Left ventricle myocardium inferior (tissue), 1 donor: ENCODE measurements around the gene ZNF785. TPM values are rescaled to one million over a fixed set of nuclear protein-coding genes. Genes with fewer than 3 reads are reported as not detected.
A peak's percentile ranks its signal among the peaks of the same experiment; 100 is the strongest.

Experiments
- DNase-seq: peaks from one replicate; pipeline ENCODE4 v3.0.0-alpha.2; 2020
- H3K27ac ChIP-seq: fragments of 200-600 bp; replicated peaks from 2 replicates; pipeline ENCODE4 v1.8.0; 2021
- H3K27me3 ChIP-seq: fragments of 200-600 bp; 2 replicates; pipeline ENCODE4 v1.8.0; 2021; ENCODE audit warnings: low read depth
- H3K36me3 ChIP-seq: fragments of 200-600 bp; 2 replicates; pipeline ENCODE4 v1.8.0; 2021
- H3K4me1 ChIP-seq: fragments of 200-600 bp; 2 replicates; pipeline ENCODE4 v1.8.0; 2021
- H3K4me3 ChIP-seq: fragments of 200-600 bp; 2 replicates; pipeline ENCODE4 v1.8.0; 2021; ENCODE audit warnings: mild to moderate bottlenecking, moderate library complexity
- H3K9me3 ChIP-seq: fragments of 200-600 bp; replicated peaks from 2 replicates; pipeline ENCODE4 v1.8.0; 2021
- CTCF ChIP-seq: fragments of 200-600 bp; IDR thresholded peaks from 2 replicates; pipeline ENCODE4 v1.8.0; 2021; ENCODE audit warnings: antibody characterized with exemption, mild to moderate bottlenecking, borderline replicate concordance
- intact Hi-C: fragments of 100-400 bp; cut with micrococcal nuclease; formaldehyde crosslinking; loops from one replicate; pipeline ENCODE4 v1.11.0; 2022
- total RNA-seq: library from RNA; stranded (reverse); fragmentation: NEBNext Ultra II Directional; extraction: Animal tissue kit (Norgen Biotek cat#: 25700); gene quantifications from one replicate; pipeline ENCODE4 v1.2.1, GENCODE V29; 2021
- donor health status: DM: no; HTN: yes; CAD: no; lungs with severe emphysema.

The ZNF785 gene
- total RNA-seq, 1 donor from 2014 or later = 7.1 TPM

GRCh38 chr16:30561089-30561816 lies 24.2 kb downstream of the ZNF785 start:
- peak overlapping the region; percentile 70 for H3K4me3 ChIP-seq
- intact Hi-C loops = no loop called here
- H3K27me3 ChIP-seq = no peaks in the 10 kb centered on the region
- H3K36me3 ChIP-seq = peaks cover 1% of the 10 kb centered on the region
- peak overlapping the region; percentile 87 for H3K27ac ChIP-seq
- DNase-seq = no peak
- no peak for TF ChIP-seq CTCF
- H3K9me3 ChIP-seq = no peaks in the 10 kb centered on the region
- peaks cover 35% of the 10 kb centered on the region for H3K4me1 ChIP-seq

GRCh38 chr16:30559690-30560089 lies 25.8 kb downstream of the ZNF785 start:
- Histone ChIP-seq H3K9me3 (no peaks in the 10 kb centered on the region), H3K36me3 (peaks cover 17% of the 10 kb centered on the region), H3K4me3 (no peak overlapping the region), H3K27me3 (no peaks in the 10 kb centered on the region), H3K4me1 (peaks cover 51% of the 10 kb centered on the region), H3K27ac (no peak overlapping the region)
- no peak for DNase-seq
- intact Hi-C loops = no loop called here
- TF ChIP-seq CTCF = no peak

- H3K27me3 ChIP-seq = no peaks in the 10 kb centered on the region
- no peaks in the 10 kb centered on the region for H3K9me3 ChIP-seq
- intact Hi-C loops = no loop called here
- peaks cover 25% of the 10 kb centered on the region for H3K36me3 ChIP-seq
- peaks cover 59% of the 10 kb centered on the region for H3K4me1 ChIP-seq
- peak overlapping the region; percentile 82 for H3K4me3 ChIP-seq
- H3K27ac ChIP-seq = peak overlapping the region; percentile 96
- TF ChIP-seq CTCF = no peak
- DNase-seq = no peak
Observed at GRCh38 chr16:30558789-30559377, 26.6 kb downstream of the ZNF785 start.

- peak; percentile 9 for TF ChIP-seq CTCF
- DNase-seq = peak; percentile 98
- Histone ChIP-seq H3K4me1 (peaks cover 66% of the 10 kb centered on the region), H3K27me3 (no peaks in the 10 kb centered on the region), H3K36me3 (peaks cover 30% of the 10 kb centered on the region), H3K27ac (peak within 1 kb of the TSS; percentile 96), H3K4me3 (peak within 1 kb of the TSS; percentile 82), H3K9me3 (no peaks in the 10 kb centered on the region)
- intact Hi-C loops = no loop called here
Observed at GRCh38 chr16:30557957-30558788, 27.3 kb downstream of the ZNF785 start, which contains the start of gene ZNF764. TSS of gene ZNF764 (minus strand) at chr16:30558374. CDS start at chr16:30558182, 192 bp downstream.

- H3K27ac ChIP-seq = peak overlapping the region; percentile 96
- H3K9me3 ChIP-seq = no peaks in the 10 kb centered on the region
- no peaks in the 10 kb centered on the region for H3K27me3 ChIP-seq
- DNase-seq = no peak
- intact Hi-C loops = no loop called here
- no peak for TF ChIP-seq CTCF
- peak overlapping the region; percentile 82 for H3K4me3 ChIP-seq
- peaks cover 30% of the 10 kb centered on the region for H3K36me3 ChIP-seq
- H3K4me1 ChIP-seq = peaks cover 71% of the 10 kb centered on the region
Observed at GRCh38 chr16:30557707-30557956, 27.9 kb downstream of the ZNF785 start.
